Activated CD8-positive, alpha-beta T cell treated with anti-CD3 and anti-CD28 coated beads for 36 hours (primary cell): ENCODE data around the gene PCP2. TPM values are rescaled to one million over a fixed set of nuclear protein-coding genes. Genes with fewer than 3 reads are reported as not detected.

Experiments used
- ATAC-seq: fragments of 200-7000 bp; cut with Tn5 transposase; one replicate; pipeline ENCODE4 v1.10.0; 2021; ENCODE audit warnings: mild to moderate bottlenecking, moderate library complexity
- CTCF ChIA-PET: fragments of 350-600 bp; sonication (Branson Sonifier 250); formaldehyde crosslinking; loops from one replicate; lab custom pipeline; 2021; ENCODE audit warnings: antibody characterized with exemption; lab: Charles Lee
- POLR2A ChIA-PET: fragments of 350-600 bp; sonication (Branson Sonifier 250); formaldehyde crosslinking; loops from one replicate; lab custom pipeline; 2021; ENCODE audit warnings: antibody characterized with exemption; lab: Charles Lee
- DNase-seq: peaks from one replicate; pipeline ENCODE4 v3.0.0-alpha.2; 2020
- H3K27ac Mint-ChIP-seq: one replicate; pipeline ENCODE4 v1.8.0; 2021; ENCODE audit warnings: mild to moderate bottlenecking, mixed read lengths
- H3K27me3 Mint-ChIP-seq: one replicate; pipeline ENCODE4 v1.8.0; 2021; ENCODE audit warnings: mixed read lengths
- H3K36me3 Mint-ChIP-seq: one replicate; pipeline ENCODE4 v1.8.0; 2021; ENCODE audit warnings: low read depth, mixed read lengths
- H3K4me1 Mint-ChIP-seq: one replicate; pipeline ENCODE4 v1.8.0; 2021; ENCODE audit warnings: low read depth, mixed read lengths
- H3K4me3 Mint-ChIP-seq: one replicate; pipeline ENCODE4 v1.8.0; 2021; ENCODE audit warnings: mild to moderate bottlenecking, moderate library complexity, mixed read lengths
- H3K9me3 Mint-ChIP-seq: one replicate; pipeline ENCODE4 v1.8.0; 2021; ENCODE audit warnings: mixed read lengths
- intact Hi-C: fragments of 100-400 bp; cut with micrococcal nuclease; formaldehyde crosslinking; loops from one replicate; pipeline ENCODE4 v1.10.0; 2022
- total RNA-seq, 2 experiments: library from RNA; stranded (reverse); gene quantifications; one replicate each; pipeline ENCODE4 v1.2.3, GENCODE V29; 2021
- TF ChIP-seq, protein P1 (sequence below): fragments of 200-600 bp; IDR thresholded peaks from one replicate; pipeline ENCODE4 v1.8.0; 2022; ENCODE audit warnings: antibody characterized with exemption, mild to moderate bottlenecking

PCP2 gene
- total RNA-seq: 1 to 10 TPM; 4.0 to 4.8 TPM

DNA sequence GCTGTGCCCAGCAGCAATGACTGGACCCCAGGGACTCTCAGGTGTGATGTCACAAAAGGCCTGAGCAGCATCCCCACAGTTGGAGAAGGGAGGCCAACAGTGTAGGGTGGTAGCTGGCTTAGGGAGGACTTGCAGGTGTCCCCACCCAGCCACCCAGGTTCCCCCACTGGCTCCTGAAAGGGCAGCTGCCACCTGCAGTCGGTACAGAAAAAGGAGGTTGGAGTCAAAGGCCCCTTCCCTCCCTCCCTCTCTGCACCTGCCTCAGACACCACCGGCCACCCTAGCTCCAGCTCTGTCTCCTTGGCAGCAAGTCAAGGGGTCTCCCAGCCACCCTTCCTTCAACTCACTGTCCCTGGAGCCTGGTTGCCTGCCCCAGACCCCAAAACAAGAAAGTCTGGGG, at the start of gene PCP2:
TSS of gene PCP2 (minus strand) at position 22 of the 400 bp plus-strand sequence. CDS start 262 bp downstream, outside the sequence.
- TF ChIP-seq, protein P1, sequence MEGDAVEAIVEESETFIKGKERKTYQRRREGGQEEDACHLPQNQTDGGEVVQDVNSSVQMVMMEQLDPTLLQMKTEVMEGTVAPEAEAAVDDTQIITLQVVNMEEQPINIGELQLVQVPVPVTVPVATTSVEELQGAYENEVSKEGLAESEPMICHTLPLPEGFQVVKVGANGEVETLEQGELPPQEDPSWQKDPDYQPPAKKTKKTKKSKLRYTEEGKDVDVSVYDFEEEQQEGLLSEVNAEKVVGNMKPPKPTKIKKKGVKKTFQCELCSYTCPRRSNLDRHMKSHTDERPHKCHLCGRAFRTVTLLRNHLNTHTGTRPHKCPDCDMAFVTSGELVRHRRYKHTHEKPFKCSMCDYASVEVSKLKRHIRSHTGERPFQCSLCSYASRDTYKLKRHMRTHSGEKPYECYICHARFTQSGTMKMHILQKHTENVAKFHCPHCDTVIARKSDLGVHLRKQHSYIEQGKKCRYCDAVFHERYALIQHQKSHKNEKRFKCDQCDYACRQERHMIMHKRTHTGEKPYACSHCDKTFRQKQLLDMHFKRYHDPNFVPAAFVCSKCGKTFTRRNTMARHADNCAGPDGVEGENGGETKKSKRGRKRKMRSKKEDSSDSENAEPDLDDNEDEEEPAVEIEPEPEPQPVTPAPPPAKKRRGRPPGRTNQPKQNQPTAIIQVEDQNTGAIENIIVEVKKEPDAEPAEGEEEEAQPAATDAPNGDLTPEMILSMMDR: no peak
- DNase-seq: no peak
- ChIA-PET CTCF (interaction anchor here (0.8 to 1.3 kb wide), 2 partner anchors 19 to 65 kb away, joined by 3 read pairs; no protein-coding TSS in a partner anchor), POLR2A (interaction anchor here (1.2 to 2.9 kb wide), 3 partner anchors 11 to 16 kb away, joined by 3 to 10 read pairs (median 4); no protein-coding TSS in a partner anchor)
- Mint-ChIP-seq H3K27me3 (no peaks in the 10 kb centered on the region), H3K9me3 (no peaks in the 10 kb centered on the region), H3K4me1 (peaks cover 33% of the 10 kb centered on the region), H3K27ac (no peak within 1 kb of the TSS), H3K36me3 (peaks cover 3% of the 10 kb centered on the region), H3K4me3 (no peak within 1 kb of the TSS)
- no peak for ATAC-seq
- intact Hi-C loops: no loop called here

DNA sequence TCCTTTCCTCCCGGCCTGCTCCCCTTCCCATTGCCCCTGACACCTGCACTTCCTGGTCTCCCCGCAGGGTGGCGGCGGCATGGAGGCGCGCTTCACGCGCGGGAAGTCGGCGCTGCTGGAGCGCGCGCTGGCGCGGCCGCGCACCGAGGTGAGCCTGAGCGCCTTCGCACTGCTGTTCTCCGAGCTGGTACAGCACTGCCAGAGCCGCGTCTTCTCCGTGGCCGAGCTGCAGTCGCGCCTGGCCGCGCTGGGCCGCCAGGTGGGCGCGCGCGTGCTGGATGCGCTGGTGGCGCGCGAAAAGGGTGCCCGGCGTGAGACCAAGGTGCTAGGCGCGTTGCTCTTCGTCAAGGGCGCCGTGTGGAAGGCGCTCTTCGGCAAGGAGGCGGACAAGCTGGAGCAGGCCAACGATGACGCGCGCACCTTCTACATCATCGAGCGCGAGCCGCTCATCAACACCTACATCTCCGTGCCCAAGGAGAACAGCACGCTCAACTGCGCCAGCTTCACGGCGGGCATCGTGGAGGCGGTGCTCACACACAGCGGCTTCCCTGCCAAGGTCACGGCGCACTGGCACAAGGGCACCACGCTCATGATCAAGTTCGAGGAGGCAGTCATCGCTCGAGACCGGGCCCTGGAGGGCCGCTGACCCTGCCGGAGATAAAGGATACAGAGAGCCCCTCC, 48.8 kb upstream of the PCP2 start:
- TF ChIP-seq, protein P1: no peak
- H3K27ac Mint-ChIP-seq: no peak overlapping the region
- peak overlapping the region; percentile 92 for H3K4me3 Mint-ChIP-seq
- DNase-seq: no peak
- no peak for ATAC-seq
- ChIA-PET CTCF (interaction anchor here (3.2 to 3.6 kb wide), 2 partner anchors 13 to 118 kb away, joined by 28 to 50 read pairs; partner anchors contain the start of gene RETN), POLR2A (no interaction called here)
- H3K27me3 Mint-ChIP-seq: peaks cover 13% of the 10 kb centered on the region
- H3K36me3 Mint-ChIP-seq: peaks cover 15% of the 10 kb centered on the region
- peaks cover 39% of the 10 kb centered on the region for H3K4me1 Mint-ChIP-seq
- intact Hi-C loops: loop anchor here (5.0 kb wide), 2 partner anchors 115 kb away; no protein-coding TSS in a partner anchor
- H3K9me3 Mint-ChIP-seq: no peaks in the 10 kb centered on the region

DNA sequence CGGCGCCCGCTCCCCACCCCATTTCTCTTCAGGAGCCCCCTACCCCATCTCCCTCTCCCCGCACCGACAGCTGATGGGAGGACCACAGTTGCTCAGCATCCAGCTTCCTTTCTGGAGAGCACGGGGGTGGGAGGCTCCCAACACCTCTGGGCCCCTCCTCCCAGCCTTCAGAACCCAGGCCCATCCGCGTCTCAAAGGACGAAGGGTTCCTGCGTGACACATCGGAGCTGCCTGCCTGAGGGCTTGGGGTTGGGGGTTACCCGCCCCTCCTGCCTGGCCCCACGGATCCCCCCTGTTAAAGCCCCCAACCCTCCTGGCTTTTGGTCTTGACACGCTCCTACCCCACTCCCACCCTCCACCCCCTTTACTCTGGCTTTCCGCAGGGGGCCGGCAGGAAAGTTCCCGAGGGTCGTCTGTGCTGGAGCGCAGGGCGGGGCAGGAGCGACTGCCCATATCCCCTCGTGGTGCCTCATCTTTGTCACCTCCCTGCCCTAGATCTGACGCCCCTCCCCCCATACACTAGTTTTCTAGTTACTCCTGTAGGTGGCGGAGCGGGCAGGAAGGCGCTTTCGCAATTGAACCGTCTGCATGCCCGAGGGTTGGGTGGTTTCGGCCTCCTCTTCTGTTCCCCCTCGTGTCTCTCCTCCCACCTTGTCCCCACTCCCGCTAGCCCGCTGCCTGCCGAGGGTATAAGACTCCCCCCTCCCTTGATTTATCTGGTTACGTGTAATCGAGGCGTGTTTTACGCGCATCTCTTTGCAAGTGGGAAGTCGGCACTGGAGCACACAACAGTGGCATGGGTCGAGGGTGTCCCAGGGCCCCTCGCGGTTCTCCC, 48.0 kb upstream of the PCP2 start:
- H3K9me3 Mint-ChIP-seq: no peaks in the 10 kb centered on the region
- TF ChIP-seq, protein P1: peak; percentile 68
- ChIA-PET POLR2A (interaction anchor here (0.7 to 1.9 kb wide), 8 partner anchors 13 to 113 kb away, joined by 3 to 6 read pairs (median 4); partner anchors contain the start of genes PET100, RETN, STXBP2 and XAB2), CTCF (interaction anchor here (0.6 to 3.6 kb wide), 65 partner anchors 9 to 579 kb away, joined by 3 to 74 read pairs (median 5); partner anchors contain the start of genes CD209, PET100, PNPLA6 and RETN)
- intact Hi-C loops: loop anchor here (5.0 kb wide), 2 partner anchors 114 to 116 kb away; no protein-coding TSS in a partner anchor
- H3K36me3 Mint-ChIP-seq: peaks cover 15% of the 10 kb centered on the region
- ATAC-seq: peak; percentile 71
- DNase-seq: peak; percentile 96
- H3K4me1 Mint-ChIP-seq: peaks cover 46% of the 10 kb centered on the region
- H3K27me3 Mint-ChIP-seq: peaks cover 20% of the 10 kb centered on the region
- peak overlapping the region; percentile 92 for H3K4me3 Mint-ChIP-seq
- peak overlapping the region; percentile 95 for H3K27ac Mint-ChIP-seq

DNA sequence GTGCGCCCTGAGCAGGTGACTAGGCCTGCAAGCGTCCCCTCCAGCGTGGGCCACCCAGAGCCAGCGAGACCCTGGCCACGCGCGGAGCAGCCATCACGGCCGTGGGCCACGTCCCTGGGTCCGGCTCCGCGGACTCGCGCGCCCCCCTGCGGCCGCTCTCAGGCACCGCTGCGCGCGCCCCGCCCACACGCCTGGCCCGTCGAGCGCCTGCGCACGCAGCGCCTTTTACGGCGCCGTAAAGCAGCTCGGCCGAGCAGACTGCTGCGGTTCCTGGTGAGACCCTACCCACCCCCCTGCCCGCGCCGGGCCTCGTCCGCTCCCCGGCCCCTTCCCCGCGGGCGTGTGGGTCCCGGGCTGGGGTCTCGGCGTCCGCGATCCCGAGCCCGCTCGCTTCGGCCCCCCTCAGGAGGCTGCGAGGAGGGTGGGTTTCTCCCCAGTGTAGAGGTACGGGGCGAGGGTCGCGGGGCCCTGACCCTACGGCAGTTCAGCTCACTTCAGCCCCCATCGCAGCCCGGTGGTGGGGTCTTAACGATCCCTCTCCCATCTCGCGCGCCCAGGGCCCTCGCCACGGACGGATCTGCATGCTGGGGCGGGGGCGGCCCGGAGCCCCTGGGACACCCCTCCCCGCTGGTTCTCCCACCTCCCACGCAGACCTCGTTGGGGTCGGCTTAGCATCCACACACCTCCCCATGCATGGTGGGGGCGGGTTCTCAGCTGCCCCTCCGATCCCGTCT, 47.3 kb upstream of the PCP2 start, which contains the start of gene TRAPPC5:
TSS of gene TRAPPC5 (plus strand) at position 228 of the 734 bp plus-strand sequence. CDS start 1,421 bp downstream, outside the sequence.
- Mint-ChIP-seq H3K4me1 (peaks cover 52% of the 10 kb centered on the region), H3K9me3 (no peaks in the 10 kb centered on the region), H3K4me3 (peak within 1 kb of the TSS; percentile 92), H3K36me3 (peaks cover 15% of the 10 kb centered on the region), H3K27ac (peak within 1 kb of the TSS; percentile 95), H3K27me3 (peaks cover 27% of the 10 kb centered on the region)
- ChIA-PET CTCF (interaction anchor here (0.6 to 3.6 kb wide), 68 partner anchors 8 to 578 kb away, joined by 3 to 74 read pairs (median 4); partner anchors contain the start of genes CD209, PET100, PNPLA6 and RETN), POLR2A (interaction anchor here (0.7 to 1.9 kb wide), 8 partner anchors 12 to 112 kb away, joined by 3 to 6 read pairs (median 4); partner anchors contain the start of genes PET100, RETN, STXBP2 and XAB2)
- intact Hi-C loops: loop anchor here (5.0 kb wide), 2 partner anchors 113 to 117 kb away; no protein-coding TSS in a partner anchor
- DNase-seq (peak; percentile 88), ATAC-seq (peak; percentile 38)
- TF ChIP-seq, protein P1: peak; percentile 99
